T-helper 1 cell treated with Interleukin-12 subunit alpha and Interleukin-12 subunit beta and Interleukin-4 antibody, amounts not matched to agents 30 ng/mL and 1 ng/mL, for 36 hours (primary cell): ENCODE results near the gene PHLDA1. TPM values are rescaled to one million over a fixed set of nuclear protein-coding genes. Genes with fewer than 3 reads are reported as not detected.

ENCODE experiments used
- intact Hi-C: fragments of 100-400 bp; cut with micrococcal nuclease; formaldehyde crosslinking; loops from one replicate; pipeline ENCODE4 v1.15.1; 2024
- total RNA-seq: library from RNA; stranded (reverse); gene quantifications from 2 replicates; pipeline ENCODE4 v1.2.3, GENCODE V29; 2022

PHLDA1 gene
- total RNA-seq, 1 donor from 2014 or later: 50.9 TPM

- intact Hi-C loops: loop anchor here (1.0 kb wide), 9 partner anchors 10 to 541 kb away; partner anchors contain the start of genes GLIPR1, KRR1, NAP1L1 and PHLDA1
Observed at GRCh38 chr12:76020731-76021672, 10.6 kb downstream of the PHLDA1 start.

GRCh38 chr12:76020281-76020680 lies 11.3 kb downstream of the PHLDA1 start:
- intact Hi-C loops: loop anchor here (1.0 kb wide), 9 partner anchors 11 to 540 kb away; partner anchors contain the start of genes GLIPR1, KRR1, NAP1L1 and PHLDA1

- intact Hi-C loops: no loop called here
Observed at GRCh38 chr12:76018672-76019071, 12.9 kb downstream of the PHLDA1 start.

- intact Hi-C loops: no loop called here
Observed at GRCh38 chr12:76018111-76018510, 13.5 kb downstream of the PHLDA1 start.

GRCh38 chr12:76014007-76014406 lies 17.6 kb downstream of the PHLDA1 start:
- intact Hi-C loops: loop anchor here (2.0 kb wide), 1 partner anchor 17 kb away; no protein-coding TSS in a partner anchor

GRCh38 chr12:76013603-76014002 lies 18.0 kb downstream of the PHLDA1 start:
- intact Hi-C loops: loop anchor here (2.0 kb wide), 1 partner anchor 17 kb away; no protein-coding TSS in a partner anchor

GRCh38 chr12:76012644-76013043 lies 18.9 kb downstream of the PHLDA1 start:
- intact Hi-C loops: no loop called here

- intact Hi-C loops: no loop called here
Observed at GRCh38 chr12:76010732-76011458, 20.7 kb downstream of the PHLDA1 start.

- intact Hi-C loops: no loop called here
Observed at GRCh38 chr12:76008428-76008827, 23.1 kb downstream of the PHLDA1 start.

GRCh38 chr12:76007640-76008039 lies 23.9 kb downstream of the PHLDA1 start:
- intact Hi-C loops: no loop called here

GRCh38 chr12:76006028-76006925 lies 25.3 kb downstream of the PHLDA1 start:
- intact Hi-C loops: no loop called here

GRCh38 chr12:76003355-76003638 lies 28.3 kb downstream of the PHLDA1 start:
- intact Hi-C loops: no loop called here

- intact Hi-C loops: no loop called here
Observed at GRCh38 chr12:76002598-76003354, 28.8 kb downstream of the PHLDA1 start.

GRCh38 chr12:75998292-75999063 lies 33.1 kb downstream of the PHLDA1 start:
- intact Hi-C loops: no loop called here

GRCh38 chr12:75997658-75998057 lies 33.9 kb downstream of the PHLDA1 start:
- intact Hi-C loops: loop anchor here (2.0 kb wide), 1 partner anchor 17 kb away; no protein-coding TSS in a partner anchor

GRCh38 chr12:75996861-75997447 lies 34.6 kb downstream of the PHLDA1 start:
- intact Hi-C loops: loop anchor here (2.0 kb wide), 1 partner anchor 18 kb away; no protein-coding TSS in a partner anchor

GRCh38 chr12:75995691-75996090 lies 35.9 kb downstream of the PHLDA1 start:
- intact Hi-C loops: loop anchor here (2.0 kb wide), 1 partner anchor 19 kb away; no protein-coding TSS in a partner anchor

GRCh38 chr12:75994069-75994740 lies 37.4 kb downstream of the PHLDA1 start:
- intact Hi-C loops: loop anchor here (1.0 kb wide), 2 partner anchors 16 to 26 kb away; no protein-coding TSS in a partner anchor
